Subcutaneous adipose tissue (tissue), 4 donors: ENCODE data around the gene TRIM8. TPM values are rescaled to one million over a fixed set of nuclear protein-coding genes. Genes with fewer than 3 reads are reported as not detected.

Source experiments
- total RNA-seq, 4 donors: library from RNA; depleted of rRNA; stranded (reverse); fragments of >200 nt; gene quantifications; one replicate each; pipeline ENCODE4 v1.1.0, GENCODE V29; 2016
- TF ChIP-seq, protein P1 (sequence below): fragments of 450-650 bp; IDR thresholded peaks from one replicate; pipeline ENCODE4 v1.5.1; 2016; ENCODE audit warnings: low read depth, mild to moderate bottlenecking, control low read depth, antibody characterized with exemption, moderate library complexity

Gene TRIM8
- total RNA-seq, 4 donors from 2014 or later = 76.3 to 261 (median 111) TPM

DNA sequence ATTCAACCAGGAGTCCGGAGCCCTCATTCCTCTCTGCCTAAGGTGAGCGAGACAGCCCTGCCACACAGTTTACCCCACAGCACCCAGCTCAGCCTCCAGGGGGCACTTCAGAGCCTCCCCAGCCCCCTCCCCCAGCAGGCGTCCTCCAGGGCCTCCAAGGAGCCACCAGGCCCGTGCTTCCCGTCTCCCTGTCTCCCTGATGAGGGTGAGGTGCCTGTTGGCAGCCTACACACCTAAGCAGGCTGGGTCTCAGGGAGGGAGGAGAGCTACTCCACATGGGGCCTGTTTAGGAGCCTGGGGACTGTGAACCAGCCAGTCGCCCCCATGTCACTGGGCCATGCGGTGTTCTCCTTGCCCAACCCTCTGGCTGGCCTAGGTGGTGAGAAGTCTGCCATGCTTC, 28.9 kb upstream of the TRIM8 start:
- TF ChIP-seq, protein P1, sequence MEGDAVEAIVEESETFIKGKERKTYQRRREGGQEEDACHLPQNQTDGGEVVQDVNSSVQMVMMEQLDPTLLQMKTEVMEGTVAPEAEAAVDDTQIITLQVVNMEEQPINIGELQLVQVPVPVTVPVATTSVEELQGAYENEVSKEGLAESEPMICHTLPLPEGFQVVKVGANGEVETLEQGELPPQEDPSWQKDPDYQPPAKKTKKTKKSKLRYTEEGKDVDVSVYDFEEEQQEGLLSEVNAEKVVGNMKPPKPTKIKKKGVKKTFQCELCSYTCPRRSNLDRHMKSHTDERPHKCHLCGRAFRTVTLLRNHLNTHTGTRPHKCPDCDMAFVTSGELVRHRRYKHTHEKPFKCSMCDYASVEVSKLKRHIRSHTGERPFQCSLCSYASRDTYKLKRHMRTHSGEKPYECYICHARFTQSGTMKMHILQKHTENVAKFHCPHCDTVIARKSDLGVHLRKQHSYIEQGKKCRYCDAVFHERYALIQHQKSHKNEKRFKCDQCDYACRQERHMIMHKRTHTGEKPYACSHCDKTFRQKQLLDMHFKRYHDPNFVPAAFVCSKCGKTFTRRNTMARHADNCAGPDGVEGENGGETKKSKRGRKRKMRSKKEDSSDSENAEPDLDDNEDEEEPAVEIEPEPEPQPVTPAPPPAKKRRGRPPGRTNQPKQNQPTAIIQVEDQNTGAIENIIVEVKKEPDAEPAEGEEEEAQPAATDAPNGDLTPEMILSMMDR = no peak

DNA sequence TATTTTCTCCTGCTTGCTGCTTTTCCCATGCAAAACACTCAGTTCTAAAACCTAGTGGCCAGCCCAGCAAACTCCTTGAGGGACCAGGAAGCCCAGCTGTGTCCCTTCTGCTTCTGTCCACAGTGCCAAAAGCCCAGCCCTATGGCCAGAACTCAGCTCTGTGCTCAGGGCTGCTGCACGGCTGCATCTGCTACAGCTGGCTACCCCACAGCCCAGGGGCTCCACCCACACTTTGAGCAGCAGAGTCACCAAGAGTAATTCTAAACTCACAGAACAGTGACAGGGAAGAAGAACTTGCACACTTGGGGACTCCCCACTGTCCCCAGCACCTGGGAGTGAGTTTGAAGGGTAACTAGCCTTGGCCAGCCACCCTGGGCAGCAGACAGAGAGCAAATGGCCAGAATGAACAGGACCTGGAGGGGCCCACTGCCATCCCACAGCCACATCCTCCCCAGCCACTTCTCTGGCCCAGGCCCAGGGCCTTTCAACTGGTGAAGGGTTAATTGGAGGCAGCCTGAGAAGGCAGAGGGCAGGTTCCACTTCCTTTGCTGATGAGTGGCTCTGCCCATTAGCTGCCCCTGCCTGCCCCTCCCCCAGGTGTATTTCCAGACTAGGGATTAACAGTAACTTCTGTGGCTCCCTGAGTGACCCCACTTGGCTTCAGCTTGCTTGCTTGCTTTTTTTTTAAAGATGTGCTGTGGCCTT, 28.1 kb upstream of the TRIM8 start:
- TF ChIP-seq, protein P1 = no peak

DNA sequence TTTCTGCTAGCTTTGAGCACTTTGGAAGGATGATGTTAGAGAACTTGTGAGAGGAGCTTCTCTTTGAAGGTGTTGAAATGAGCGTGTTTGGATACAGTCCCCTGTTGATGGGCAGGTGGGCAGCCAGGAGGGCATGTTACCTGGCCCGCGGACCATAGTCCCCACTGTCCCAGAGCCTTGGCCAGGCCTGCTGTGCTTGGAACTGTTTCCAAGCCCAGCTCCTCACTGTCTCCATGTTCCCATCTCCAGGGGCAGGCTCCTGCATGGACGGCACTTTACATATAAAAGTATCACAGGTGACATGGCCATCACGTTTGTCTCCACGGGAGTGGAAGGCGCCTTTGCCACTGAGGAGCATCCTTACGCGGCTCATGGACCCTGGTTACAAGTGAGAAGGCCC, 27.2 kb upstream of the TRIM8 start:
- TF ChIP-seq, protein P1 = no peak

DNA sequence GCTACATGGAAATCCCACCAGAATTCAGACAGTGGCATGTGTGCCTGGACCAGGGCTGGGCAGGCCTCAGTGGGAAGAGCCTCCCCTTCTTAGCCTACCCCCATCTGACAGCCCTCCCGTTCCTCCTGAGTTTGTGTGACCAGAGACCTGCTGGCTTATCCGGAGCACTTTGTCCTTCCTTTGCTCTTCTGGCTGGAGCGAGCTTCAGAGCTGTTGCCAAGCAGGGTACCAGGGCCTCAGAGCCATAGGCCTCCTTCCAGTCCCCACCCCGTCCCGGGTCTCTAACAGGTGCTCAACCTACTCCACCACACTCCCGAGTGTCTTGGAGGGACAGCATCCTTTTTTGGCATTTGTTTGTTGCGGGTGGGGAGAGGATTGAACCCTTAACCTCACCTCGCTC, 26.5 kb upstream of the TRIM8 start:
- TF ChIP-seq, protein P1 = no peak

DNA sequence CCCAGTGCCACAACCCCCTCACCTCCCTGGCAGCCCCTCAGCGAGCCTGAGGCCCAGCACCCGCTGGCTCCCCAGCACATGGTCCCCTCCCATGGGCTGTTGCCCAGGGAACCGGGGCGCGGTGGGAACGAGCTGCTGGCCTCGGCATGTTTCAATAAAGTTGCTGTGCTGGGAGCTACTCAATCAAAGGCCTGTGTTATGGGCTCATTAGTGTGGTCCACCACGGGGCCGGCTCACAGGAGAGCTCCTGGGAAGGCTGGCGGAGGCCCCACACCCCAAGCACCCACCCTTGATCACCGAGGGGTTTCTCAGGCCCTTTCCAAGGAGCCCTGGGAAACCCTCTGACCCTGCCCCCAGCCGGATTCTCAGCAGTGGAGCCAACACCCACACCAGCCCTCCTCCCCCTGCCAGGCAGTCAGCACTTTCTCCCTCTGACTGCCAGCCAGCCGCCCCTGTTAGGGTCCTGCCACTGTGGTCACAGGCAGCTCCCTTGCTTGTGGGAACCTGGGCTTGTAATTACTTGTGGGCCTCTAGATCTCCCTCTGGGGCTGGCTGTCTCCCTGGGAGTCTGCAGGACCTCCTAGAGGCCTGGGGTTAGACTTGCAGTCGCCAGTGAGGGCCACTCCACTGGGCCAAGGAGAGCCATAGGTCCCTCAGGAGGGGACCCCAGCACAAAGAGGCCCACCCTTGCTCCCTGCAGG, 24.8 kb upstream of the TRIM8 start:
- TF ChIP-seq, protein P1 = no peak

DNA sequence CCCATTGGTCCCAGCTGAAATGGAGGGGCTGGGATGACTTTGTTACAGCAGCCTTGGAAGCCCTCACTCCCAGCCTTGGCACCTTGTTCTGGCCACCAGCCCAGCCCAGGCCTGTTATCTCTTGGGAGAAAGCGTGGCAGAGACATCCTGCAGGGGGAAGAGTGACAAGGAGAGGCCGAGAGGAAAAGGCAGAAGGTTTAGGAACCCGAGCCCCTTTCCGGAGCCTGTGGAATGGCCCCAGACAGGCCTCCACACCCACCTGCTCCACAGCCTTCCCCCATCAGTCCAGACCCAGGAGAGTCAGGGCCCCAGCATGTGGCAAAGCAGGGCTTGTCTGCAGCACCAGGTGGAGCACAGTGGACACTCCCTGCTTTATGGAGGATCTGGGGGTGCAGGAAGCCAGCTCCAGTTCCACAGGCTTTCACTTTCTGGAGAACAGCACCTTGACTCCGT, 24.1 kb upstream of the TRIM8 start:
- TF ChIP-seq, protein P1 = no peak

DNA sequence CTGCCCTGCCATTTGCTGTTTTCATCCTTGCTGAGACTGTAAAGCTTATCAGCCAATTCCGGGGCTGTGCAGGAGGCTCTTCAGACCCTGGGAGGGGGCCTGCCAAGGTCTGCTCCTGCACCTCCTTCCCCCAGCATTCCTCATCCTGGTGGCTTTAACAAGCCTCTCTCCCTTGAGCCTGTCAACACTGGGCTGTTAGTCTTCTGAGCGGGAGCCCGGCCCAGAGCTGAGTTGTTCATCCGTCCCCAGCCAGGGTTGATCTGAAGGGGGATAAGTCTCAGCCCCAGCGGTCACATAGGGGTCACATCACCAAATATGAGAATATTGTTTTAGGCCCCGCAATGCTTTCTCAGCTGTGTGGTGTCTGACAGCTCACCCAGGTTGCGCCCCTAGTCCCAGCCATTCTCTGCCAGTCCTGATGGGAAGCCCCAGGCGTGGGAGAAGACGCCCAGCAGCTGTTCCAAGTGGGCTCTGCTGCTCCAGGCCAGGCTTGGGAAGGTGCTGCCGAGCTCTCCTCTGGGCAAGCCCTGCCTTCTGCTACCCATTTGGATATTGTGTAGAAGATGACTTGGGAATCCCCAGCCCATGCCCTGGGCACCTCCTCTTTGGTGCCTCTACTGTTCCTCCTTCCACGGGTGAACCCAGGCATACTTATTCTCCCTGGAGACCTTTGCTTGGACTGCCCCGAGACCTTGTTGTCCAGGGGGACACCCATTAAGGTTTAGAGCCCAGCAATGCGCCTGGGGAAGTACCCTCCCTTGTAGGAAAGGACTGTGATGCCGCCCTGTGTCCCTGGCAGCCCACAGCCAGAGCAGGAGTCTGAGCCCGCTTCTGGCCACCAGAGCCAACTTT, 23.5 kb upstream of the TRIM8 start:
- TF ChIP-seq, protein P1 = no peak
